ENCODE data around the gene ZNF610. TPM values are rescaled to one million over a fixed set of nuclear protein-coding genes. Genes with fewer than 3 reads are reported as not detected.

ZNF610 gene
- total and polyA plus RNA-seq, 4 donors = 0.96 to 9.4 (median 1.4) TPM

GRCh38 chr19:52370341-52370710 lies 34.3 kb downstream of the ZNF610 start:
- peak overlapping the region; percentile 45 for H3K4me3 ChIP-seq
- TF ChIP-seq CTCF (IDR thresholded peaks at IDR 0.05; ENCODE audit: control extremely low read depth, extremely low read depth) = no peak
- WGBS, 2 donors = 42 to 47% methylated on average over 7 of the region's 7 CpGs
- DNase-seq (no peak), ATAC-seq (ENCODE audit: insufficient read depth, low FRiP score) (no peak)
- no peaks in the 10 kb centered on the region for H3K27me3 ChIP-seq (ENCODE audit: control insufficient read depth in 3 of 3, insufficient read depth in 3 of 3, low read length in 2 of 3)
- H3K9ac ChIP-seq (ENCODE audit: insufficient read depth in 1 of 2, low read length in 2 of 2) = peak overlapping the region; percentile 97 to 99
- H3K27ac ChIP-seq (ENCODE audit: low read depth in 1 of 2, low read length in 1 of 2) = peak overlapping the region; percentile 90 to 93
- peaks cover 13 to 49% (median 29%) of the 10 kb centered on the region in 4 donors for H3K36me3 ChIP-seq (ENCODE audit: control insufficient read depth in 4 of 4, insufficient read depth in 4 of 4, low read length in 4 of 4)
- peaks cover 8 to 34% (median 17%) of the 10 kb centered on the region in 4 donors for H3K9me3 ChIP-seq (ENCODE audit: control insufficient read depth in 4 of 4, insufficient read depth in 3 of 4, low read length in 3 of 4)
- H3K4me1 ChIP-seq (ENCODE audit: control insufficient read depth in 5 of 5, insufficient read depth in 5 of 5, low read length in 5 of 5) = peaks cover 0 to 5% (median 0%) of the 10 kb centered on the region in 5 donors

GRCh38 chr19:52391135-52391534 lies 55.1 kb downstream of the ZNF610 start:
- Histone ChIP-seq H3K27ac (ENCODE audit: low read depth in 1 of 2, low read length in 1 of 2) (no peak overlapping the region), H3K4me1 (ENCODE audit: control insufficient read depth in 5 of 5, insufficient read depth in 5 of 5, low read length in 5 of 5) (peaks cover 0 to under 1% (median 0%) of the 10 kb centered on the region in 5 donors), H3K36me3 (ENCODE audit: control insufficient read depth in 4 of 4, insufficient read depth in 4 of 4, low read length in 4 of 4) (peaks cover 11 to 50% (median 22%) of the 10 kb centered on the region in 4 donors), H3K4me3 (no peak overlapping the region), H3K9me3 (ENCODE audit: control insufficient read depth in 4 of 4, insufficient read depth in 3 of 4, low read length in 3 of 4) (peaks cover 0 to 38% (median 25%) of the 10 kb centered on the region in 4 donors), H3K9ac (ENCODE audit: insufficient read depth in 1 of 2, low read length in 2 of 2) (no peak overlapping the region), H3K27me3 (ENCODE audit: control insufficient read depth in 3 of 3, insufficient read depth in 3 of 3, low read length in 2 of 3) (no peaks in the 10 kb centered on the region)
- TF ChIP-seq CTCF (IDR thresholded peaks at IDR 0.05; ENCODE audit: control extremely low read depth, extremely low read depth) = no peak
- no peak for ATAC-seq (ENCODE audit: insufficient read depth, low FRiP score)
- 48 to 52% methylated on average over 1 of the region's 1 CpG for WGBS, 2 donors
- DNase-seq = no peak

GRCh38 chr19:52397310-52398080 lies 61.5 kb downstream of the ZNF610 start, which contains the start of gene ZNF528:
TSS of gene ZNF528 (plus strand) at chr19:52397849. CDS start at chr19:52402014, 4,165 bp downstream.
- Histone ChIP-seq H3K27me3 (ENCODE audit: control insufficient read depth in 3 of 3, insufficient read depth in 3 of 3, low read length in 2 of 3) (no peaks in the 10 kb centered on the region), H3K27ac (ENCODE audit: low read depth in 1 of 2, low read length in 1 of 2) (peak within 1 kb of the TSS; percentile 28 to 76), H3K4me3 (peak within 1 kb of the TSS; percentile 89), H3K36me3 (ENCODE audit: control insufficient read depth in 4 of 4, insufficient read depth in 4 of 4, low read length in 4 of 4) (peaks cover 23 to 46% (median 33%) of the 10 kb centered on the region in 4 donors), H3K9me3 (ENCODE audit: control insufficient read depth in 4 of 4, insufficient read depth in 3 of 4, low read length in 3 of 4) (peaks cover 0 to 31% (median 16%) of the 10 kb centered on the region in 4 donors), H3K4me1 (ENCODE audit: control insufficient read depth in 5 of 5, insufficient read depth in 5 of 5, low read length in 5 of 5) (peaks cover 0 to 13% (median 7%) of the 10 kb centered on the region in 5 donors), H3K9ac (ENCODE audit: insufficient read depth in 1 of 2, low read length in 2 of 2) (peak within 1 kb of the TSS; percentile 89 to 93)
- no peak for TF ChIP-seq CTCF (IDR thresholded peaks at IDR 0.05; ENCODE audit: control extremely low read depth, extremely low read depth)
- ATAC-seq (ENCODE audit: insufficient read depth, low FRiP score) (peak; percentile 100), DNase-seq (peak; percentile 97 to 98 (median 98))
- 1% methylated on average over 36 of the region's 36 CpGs for WGBS, 2 donors

All from lung (tissue), 12 donors.